ENCODE data around the gene DGCR2.
"Not testable (repeated sequence)": the region's sequence is repeated elsewhere in the genome, so short reads cannot be mapped to it uniquely, and the experiment has no call there.

Gene DGCR2

GRCh38 chr22:19056951-19057401, 65.2 kb downstream of the DGCR2 start:
- no peak for DNase-seq

DNA sequence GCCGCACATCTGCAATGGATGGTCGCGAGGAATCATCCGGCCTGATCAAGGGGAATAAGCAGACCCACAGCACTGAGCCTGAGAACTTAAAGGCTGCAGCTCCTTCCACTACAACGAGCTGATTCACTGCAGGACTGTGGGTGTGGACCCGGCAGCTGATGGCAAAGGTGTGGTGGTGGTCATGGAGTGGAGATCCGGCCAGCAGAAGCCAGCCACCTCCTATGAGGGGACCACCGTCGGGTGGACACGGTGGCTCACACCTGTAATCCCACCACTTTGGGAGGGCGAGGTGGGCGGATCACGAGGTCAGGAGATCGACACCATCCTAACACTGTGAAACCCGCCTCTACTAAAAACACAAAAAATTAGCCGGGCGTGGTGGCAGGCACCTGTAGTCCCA, 66.4 kb downstream of the DGCR2 start:
- no peak for DNase-seq

DNA sequence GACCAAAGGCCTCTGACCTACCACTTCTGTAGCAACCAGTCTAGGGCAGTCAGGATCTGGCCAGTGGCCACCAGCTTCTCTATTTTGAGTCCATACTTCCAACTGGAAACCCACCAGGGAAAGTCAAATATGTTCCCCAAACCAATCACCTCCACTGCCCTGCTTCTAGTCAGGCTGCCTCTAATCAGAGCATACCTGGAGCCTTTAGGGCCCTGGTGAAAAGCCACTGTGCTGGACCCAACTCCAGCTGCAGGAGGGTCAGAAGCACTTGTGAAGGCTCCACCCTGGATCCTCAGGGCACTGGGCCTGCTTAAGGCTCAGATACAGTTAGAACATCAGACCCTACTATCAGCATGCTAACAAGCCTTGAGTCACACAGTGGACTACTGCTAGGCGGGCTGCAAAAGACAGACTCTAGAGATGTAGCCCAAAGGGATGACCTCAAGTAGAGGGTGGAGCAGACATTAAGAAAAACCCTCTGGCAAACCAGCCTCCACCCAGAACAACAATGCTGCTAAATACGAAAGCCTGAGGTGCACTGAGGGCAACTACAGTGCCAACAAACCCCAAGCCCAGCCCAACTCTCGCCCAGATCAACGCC, 69.2 kb downstream of the DGCR2 start:
- DNase-seq = no peak

DNA sequence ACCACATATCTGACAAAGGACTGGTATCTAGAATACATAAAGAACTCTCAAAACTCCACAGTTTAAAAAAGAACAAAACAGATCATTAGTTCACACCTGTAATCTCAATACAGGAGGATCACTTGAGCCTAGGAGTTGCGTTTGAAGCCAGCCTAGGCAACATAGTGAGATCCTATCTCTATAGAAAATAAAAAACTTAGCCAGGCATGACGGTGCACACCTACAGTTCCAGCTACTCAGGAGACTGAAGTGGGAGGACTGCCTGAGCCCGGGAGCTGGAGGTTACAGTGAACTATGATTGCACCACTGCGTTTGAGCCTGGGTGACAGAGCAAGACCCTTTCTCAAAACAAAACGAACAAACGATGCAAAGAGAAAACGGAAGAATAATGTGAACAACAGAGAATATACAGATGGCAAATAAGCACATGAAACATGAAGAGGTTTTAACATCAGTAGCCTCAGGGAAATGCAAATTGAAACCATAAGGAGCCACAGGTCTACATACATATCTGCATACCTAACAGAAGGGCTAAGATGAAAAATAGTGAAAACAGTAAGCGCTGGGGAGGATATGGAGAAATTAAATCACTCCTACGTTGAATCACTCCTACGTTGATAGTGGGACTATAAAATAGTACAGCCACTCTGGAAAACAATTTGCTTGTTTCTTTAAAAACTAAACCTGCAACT, 70.7 kb downstream of the DGCR2 start:
- no peak for DNase-seq

DNA sequence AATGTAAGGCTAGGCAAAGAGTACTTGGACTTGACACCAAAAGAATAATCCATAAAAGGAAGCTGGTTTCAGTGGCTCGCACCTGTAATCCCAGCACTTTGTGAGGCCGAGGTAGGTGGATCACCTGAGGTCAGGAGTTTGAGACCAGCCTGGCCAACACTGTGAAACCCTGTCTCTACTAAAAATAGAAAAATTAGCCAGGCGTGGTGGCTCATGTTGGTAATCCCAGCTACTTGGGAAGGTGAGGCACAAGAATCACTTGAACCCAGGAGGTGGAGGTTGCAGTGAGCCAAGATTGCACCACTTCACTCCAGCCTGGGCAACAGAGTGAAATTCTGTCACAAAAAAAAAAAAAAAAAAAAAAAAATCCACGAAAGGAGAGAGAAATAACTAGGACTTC, 71.4 kb downstream of the DGCR2 start:
- not testable (repeated sequence) for DNase-seq

DNA sequence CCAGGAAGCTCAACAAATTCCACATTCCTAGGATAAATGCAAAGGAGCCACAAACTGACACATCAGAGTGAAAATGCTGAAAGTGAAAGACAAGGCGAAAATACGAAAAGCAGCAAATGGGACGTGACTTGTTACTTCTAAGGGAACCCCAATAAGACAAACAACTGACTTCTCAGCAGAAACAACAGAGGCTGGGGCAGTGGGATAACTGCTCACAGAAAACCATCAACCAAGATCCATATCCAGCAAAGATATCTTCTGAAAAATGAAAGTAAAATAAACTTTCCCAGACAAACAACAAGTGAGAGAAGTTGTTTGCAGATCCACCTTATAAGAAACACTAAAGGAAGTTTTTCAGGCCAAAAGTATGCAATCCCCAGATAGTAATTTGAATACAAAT, 72.1 kb downstream of the DGCR2 start:
- no peak for DNase-seq

DNA sequence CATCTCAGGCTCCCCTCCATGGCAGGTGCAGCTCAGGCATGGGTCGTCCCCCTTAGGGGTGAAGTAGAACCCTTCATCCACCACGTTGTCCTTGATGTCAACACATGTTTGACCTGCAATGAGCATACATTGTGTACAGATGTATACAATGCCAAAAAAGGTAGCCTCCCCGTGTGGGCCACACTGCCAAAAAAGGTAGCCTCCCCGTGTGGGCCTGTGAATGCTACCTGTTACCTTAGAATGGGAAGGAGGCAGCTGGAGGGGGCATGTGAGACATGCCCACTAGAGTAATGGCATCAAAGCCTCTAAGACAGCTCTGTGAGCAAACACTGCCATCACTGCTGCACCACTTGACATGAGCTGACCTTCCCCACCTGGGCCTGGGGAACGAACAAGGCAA, 73.7 kb downstream of the DGCR2 start:
- no peak for DNase-seq

- DNase-seq = no peak
Measured at GRCh38 chr22:19047993-19048392, 74.2 kb downstream of the DGCR2 start.

GRCh38 chr22:19046719-19047609, 75.2 kb downstream of the DGCR2 start:
- no peak for DNase-seq

DNA sequence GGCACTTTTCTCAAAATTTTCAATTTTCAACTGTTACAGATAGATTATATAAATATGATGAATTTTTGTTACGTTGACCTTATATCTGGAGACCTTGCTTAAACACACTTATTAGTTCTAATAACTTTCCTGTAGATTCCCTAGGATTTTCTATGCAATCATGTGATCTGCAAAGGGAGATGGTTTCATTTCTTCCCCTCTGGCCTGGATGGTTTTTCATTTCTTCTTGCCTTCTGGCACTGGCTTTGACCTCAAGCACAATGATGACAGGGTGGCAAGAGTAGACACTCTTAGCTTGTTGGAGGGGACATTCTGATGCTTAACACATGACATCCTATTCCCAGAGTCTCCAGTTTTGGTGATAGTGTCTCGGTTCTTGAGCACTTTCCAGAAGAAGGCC, 75.9 kb downstream of the DGCR2 start:
- DNase-seq = no peak

GRCh38 chr22:19045094-19045493, 77.1 kb downstream of the DGCR2 start:
- DNase-seq = no peak

DNA sequence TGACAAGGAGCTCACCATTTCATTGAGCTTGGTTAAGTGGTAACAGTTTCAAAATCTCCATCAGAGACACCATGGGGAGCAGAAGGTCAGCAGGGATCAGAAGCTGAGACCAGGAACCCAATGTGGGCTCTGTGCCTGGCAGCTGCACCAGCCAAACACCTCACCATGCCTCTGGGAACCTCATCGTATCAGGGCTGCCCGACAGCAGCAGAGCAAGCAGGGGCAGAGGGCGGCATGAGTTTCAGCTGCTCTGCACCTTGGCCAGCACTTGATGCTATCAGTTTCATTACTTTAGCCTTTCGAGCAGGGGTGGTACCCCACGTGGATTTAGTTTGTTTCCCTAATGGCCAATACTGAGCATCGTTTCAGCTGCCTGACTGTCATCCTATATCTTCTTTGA, 77.8 kb downstream of the DGCR2 start:
- no peak for DNase-seq

- DNase-seq = no peak
Measured at GRCh38 chr22:19043121-19044085, 78.8 kb downstream of the DGCR2 start.

DNA sequence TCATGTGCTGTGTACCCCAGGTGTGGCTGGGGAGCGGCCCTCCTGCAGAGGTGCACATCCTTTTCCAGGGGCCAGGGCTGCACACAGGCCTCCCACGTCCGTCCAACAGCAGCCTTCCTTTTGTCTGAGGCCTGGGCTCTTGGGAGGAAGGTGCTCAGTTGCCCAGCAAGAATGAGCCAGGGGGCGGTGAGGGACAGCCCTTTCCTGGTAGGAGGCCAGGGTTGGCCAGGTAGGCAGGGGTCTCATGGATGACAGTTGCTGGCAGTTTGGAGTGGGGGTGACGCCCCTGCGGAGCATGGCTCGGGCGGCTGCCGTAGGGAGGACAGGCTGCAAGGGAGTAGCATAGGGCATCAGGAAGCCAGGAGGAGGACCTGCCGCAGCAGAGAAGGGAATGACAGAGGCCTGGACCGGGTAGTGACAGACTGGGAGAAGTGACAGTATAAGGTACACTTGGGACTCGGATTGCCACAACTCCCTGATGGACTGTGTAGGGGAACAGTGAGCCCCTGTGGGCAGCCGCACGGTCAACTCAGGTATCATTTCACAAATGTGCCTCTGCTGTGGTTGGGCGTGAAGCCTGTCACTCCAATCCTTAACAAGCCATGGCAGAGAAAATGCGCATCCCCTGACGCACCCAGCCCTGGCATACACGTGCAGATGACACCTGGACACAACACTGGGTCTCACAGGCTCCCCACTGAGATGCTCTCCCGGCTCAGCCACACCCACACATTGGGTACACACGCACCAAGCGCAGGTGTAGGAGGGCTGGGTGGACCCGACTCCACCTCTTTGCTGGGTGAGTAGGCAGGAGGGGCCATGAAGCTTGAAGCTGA, 79.7 kb downstream of the DGCR2 start:
- no peak for DNase-seq

DNA sequence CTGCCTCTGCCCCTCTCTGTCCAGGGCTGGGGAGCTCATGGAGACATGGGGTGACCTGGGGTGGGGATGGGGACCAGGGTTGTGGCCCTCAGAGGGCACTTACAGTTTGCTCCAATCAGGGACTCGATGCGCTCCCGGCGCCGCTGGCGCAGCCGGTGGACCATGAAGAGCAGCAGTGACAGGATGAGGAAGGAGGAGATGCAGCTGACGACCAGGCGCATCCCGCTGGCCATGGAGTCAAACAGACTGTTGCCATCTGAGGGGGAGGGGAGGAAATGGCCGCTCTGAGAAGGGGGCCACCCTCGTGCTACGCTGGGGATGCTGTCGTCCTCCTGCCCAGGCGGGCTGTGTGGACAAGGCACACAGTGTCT, 80.5 kb downstream of the DGCR2 start:
- DNase-seq = no peak

- DNase-seq = no peak
Measured at GRCh38 chr22:19040888-19041703, 81.1 kb downstream of the DGCR2 start.

- no peak for DNase-seq
Measured at GRCh38 chr22:19040391-19040861, 81.8 kb downstream of the DGCR2 start.

DNA sequence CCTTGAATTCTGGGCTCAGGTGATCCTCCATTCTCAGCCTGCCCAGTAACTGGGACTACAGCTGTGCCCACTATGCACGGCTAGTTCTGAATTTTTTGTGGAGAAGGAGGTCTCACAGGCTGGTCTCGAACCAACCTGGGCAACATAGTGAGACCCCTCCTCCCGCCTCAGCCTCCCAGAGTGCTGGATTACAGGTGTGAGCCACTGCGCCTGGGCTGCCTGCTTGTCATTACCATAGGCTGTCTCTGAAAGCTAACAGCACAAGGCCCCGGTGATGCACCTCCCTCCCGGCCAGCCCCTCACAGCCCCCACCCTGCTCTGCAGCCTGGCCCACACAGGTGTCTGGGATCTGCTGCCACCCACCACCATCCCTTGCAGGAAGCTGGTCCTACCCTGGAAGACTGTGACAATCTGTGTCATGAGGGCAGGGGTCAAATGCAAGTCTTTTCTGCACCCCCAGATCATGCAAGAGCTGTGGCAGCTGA, 82.4 kb downstream of the DGCR2 start:
- DNase-seq = no peak

DNA sequence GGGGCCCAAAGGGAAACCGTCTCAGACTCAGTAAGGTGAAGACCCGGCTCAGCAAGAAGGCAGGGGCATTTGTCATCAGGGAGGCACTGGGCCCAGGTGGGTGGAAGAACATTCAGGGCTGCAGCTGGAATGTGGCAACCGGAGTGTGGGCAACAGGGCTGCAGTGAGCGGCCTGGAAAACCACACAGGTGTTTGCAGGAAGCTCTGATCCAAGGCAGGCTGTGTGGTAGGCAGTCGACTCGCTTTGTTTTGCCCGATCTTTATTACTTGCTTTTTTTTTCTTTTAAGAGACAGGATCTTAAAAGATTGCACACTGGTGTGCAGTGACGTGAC, 82.8 kb downstream of the DGCR2 start:
- no peak for DNase-seq

DNA sequence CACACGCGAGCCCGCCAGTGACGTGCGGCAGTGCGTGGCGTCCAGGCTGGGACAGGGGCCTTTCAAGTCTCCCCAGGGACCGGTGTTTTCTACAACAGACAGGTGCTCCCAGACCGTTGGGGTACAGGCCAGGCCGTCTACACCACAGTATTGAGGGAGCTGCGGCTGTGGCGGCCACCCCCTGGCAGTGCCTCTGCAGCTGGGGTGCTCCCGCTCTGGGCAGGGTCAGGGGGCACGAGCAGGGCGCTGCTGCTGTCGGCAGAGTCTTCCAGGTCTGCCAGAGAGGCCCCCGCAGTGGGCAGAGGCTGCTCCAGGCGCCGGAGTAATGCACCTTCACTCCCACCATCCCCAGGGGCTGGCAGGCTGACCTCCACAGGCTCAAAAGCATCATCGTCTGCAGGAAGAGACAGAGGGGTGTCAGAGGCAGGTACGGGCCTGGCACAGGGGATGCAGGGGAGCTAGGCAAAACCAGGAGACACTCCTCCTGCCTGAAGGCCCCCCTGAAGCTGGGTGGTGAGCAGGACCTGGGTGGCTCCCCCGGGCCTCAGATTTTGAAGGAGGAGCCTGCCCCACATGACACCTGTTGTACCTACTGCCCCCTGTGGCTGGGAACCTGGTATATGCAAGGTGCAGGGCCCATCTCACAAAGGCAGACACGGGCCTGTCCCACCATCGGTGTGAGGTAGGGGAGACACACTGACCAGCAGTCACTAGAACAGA, 83.3 kb downstream of the DGCR2 start:
- no peak for DNase-seq

All from CD4-positive, alpha-beta T cell treated with Interleukin-17A for 4 hours (primary cell).